ENCODE results near the gene OVOL2.

OVOL2 gene

GRCh38 chr20:18016772-18017171 is 40.9 kb downstream of the OVOL2 start:
- Mint-ChIP-seq H3K27ac (no peak overlapping the region), H3K4me1 (ENCODE audit: low read depth) (no peaks in the 10 kb centered on the region), H3K4me3 (no peak overlapping the region), H3K9me3 (no peaks in the 10 kb centered on the region), H3K27me3 (ENCODE audit: low read depth) (peaks cover 5% of the 10 kb centered on the region), H3K36me3 (ENCODE audit: low read depth) (no peaks in the 10 kb centered on the region)
- no peak for DNase-seq (ENCODE audit: low spot score)

- Mint-ChIP-seq H3K9me3 (no peaks in the 10 kb centered on the region), H3K36me3 (ENCODE audit: low read depth) (no peaks in the 10 kb centered on the region)
Measured at GRCh38 chr20:18014411-18014810, 43.3 kb downstream of the OVOL2 start.

GRCh38 chr20:18012901-18013300 is 44.8 kb downstream of the OVOL2 start:
- Mint-ChIP-seq H3K27me3 (ENCODE audit: low read depth) (no peaks in the 10 kb centered on the region), H3K9me3 (no peaks in the 10 kb centered on the region), H3K27ac (no peak overlapping the region), H3K36me3 (ENCODE audit: low read depth) (no peaks in the 10 kb centered on the region), H3K4me1 (ENCODE audit: low read depth) (no peaks in the 10 kb centered on the region), H3K4me3 (no peak overlapping the region)
- DNase-seq (ENCODE audit: low spot score), result no peak

More at GRCh38 chr20:18014411-18014810, 43.3 kb downstream of the OVOL2 start:
- peaks cover 5% of the 10 kb centered on the region for H3K27me3 Mint-ChIP-seq (ENCODE audit: low read depth)
- H3K4me3 Mint-ChIP-seq, result no peak overlapping the region
- no peak overlapping the region for H3K27ac Mint-ChIP-seq
- H3K4me1 Mint-ChIP-seq (ENCODE audit: low read depth), result no peaks in the 10 kb centered on the region
- DNase-seq (ENCODE audit: low spot score), result no peak

GRCh38 chr20:18011951-18012645 is 45.6 kb downstream of the OVOL2 start:
- H3K4me1 Mint-ChIP-seq (ENCODE audit: low read depth), result no peaks in the 10 kb centered on the region
- no peaks in the 10 kb centered on the region for H3K9me3 Mint-ChIP-seq
- no peak overlapping the region for H3K27ac Mint-ChIP-seq
- H3K27me3 Mint-ChIP-seq (ENCODE audit: low read depth), result no peaks in the 10 kb centered on the region
- no peaks in the 10 kb centered on the region for H3K36me3 Mint-ChIP-seq (ENCODE audit: low read depth)
- DNase-seq (ENCODE audit: low spot score), result no peak
- no peak overlapping the region for H3K4me3 Mint-ChIP-seq

- H3K36me3 Mint-ChIP-seq (ENCODE audit: low read depth), result no peaks in the 10 kb centered on the region
- H3K4me1 Mint-ChIP-seq (ENCODE audit: low read depth), result no peaks in the 10 kb centered on the region
- H3K27me3 Mint-ChIP-seq (ENCODE audit: low read depth), result no peaks in the 10 kb centered on the region
- DNase-seq (ENCODE audit: low spot score), result no peak
- H3K27ac Mint-ChIP-seq, result no peak overlapping the region
- no peaks in the 10 kb centered on the region for H3K9me3 Mint-ChIP-seq
- no peak overlapping the region for H3K4me3 Mint-ChIP-seq
Measured at GRCh38 chr20:18011482-18011881, 46.2 kb downstream of the OVOL2 start.

- DNase-seq (ENCODE audit: low spot score), result no peak
Measured at GRCh38 chr20:18009116-18009515, 48.6 kb downstream of the OVOL2 start.

GRCh38 chr20:18007534-18008292 is 50.0 kb downstream of the OVOL2 start:
- Mint-ChIP-seq H3K9me3 (no peaks in the 10 kb centered on the region), H3K27ac (no peak overlapping the region), H3K36me3 (ENCODE audit: low read depth) (no peaks in the 10 kb centered on the region), H3K4me3 (no peak overlapping the region), H3K27me3 (ENCODE audit: low read depth) (no peaks in the 10 kb centered on the region), H3K4me1 (ENCODE audit: low read depth) (no peaks in the 10 kb centered on the region)
- DNase-seq (ENCODE audit: low spot score), result no peak

More at GRCh38 chr20:18009116-18009515, 48.6 kb downstream of the OVOL2 start:
- Mint-ChIP-seq H3K4me1 (ENCODE audit: low read depth) (no peaks in the 10 kb centered on the region), H3K36me3 (ENCODE audit: low read depth) (no peaks in the 10 kb centered on the region), H3K9me3 (no peaks in the 10 kb centered on the region), H3K4me3 (no peak overlapping the region), H3K27ac (no peak overlapping the region), H3K27me3 (ENCODE audit: low read depth) (no peaks in the 10 kb centered on the region)

- Mint-ChIP-seq H3K4me1 (ENCODE audit: low read depth) (no peaks in the 10 kb centered on the region), H3K27ac (no peak overlapping the region), H3K36me3 (ENCODE audit: low read depth) (no peaks in the 10 kb centered on the region), H3K4me3 (no peak overlapping the region), H3K9me3 (no peaks in the 10 kb centered on the region), H3K27me3 (ENCODE audit: low read depth) (no peaks in the 10 kb centered on the region)
- DNase-seq (ENCODE audit: low spot score), result no peak
Measured at GRCh38 chr20:18006684-18007083, 51.0 kb downstream of the OVOL2 start.

- Mint-ChIP-seq H3K4me3 (no peak overlapping the region), H3K27ac (no peak overlapping the region), H3K9me3 (no peaks in the 10 kb centered on the region), H3K4me1 (ENCODE audit: low read depth) (no peaks in the 10 kb centered on the region), H3K27me3 (ENCODE audit: low read depth) (no peaks in the 10 kb centered on the region), H3K36me3 (ENCODE audit: low read depth) (no peaks in the 10 kb centered on the region)
- no peak for DNase-seq (ENCODE audit: low spot score)
Measured at GRCh38 chr20:18005990-18006364, 51.7 kb downstream of the OVOL2 start.

GRCh38 chr20:18005170-18005989 is 52.3 kb downstream of the OVOL2 start:
- H3K9me3 Mint-ChIP-seq, result no peaks in the 10 kb centered on the region
- no peak for DNase-seq (ENCODE audit: low spot score)
- no peak overlapping the region for H3K27ac Mint-ChIP-seq
- H3K27me3 Mint-ChIP-seq (ENCODE audit: low read depth), result no peaks in the 10 kb centered on the region
- H3K4me3 Mint-ChIP-seq, result no peak overlapping the region
- H3K36me3 Mint-ChIP-seq (ENCODE audit: low read depth), result no peaks in the 10 kb centered on the region
- no peaks in the 10 kb centered on the region for H3K4me1 Mint-ChIP-seq (ENCODE audit: low read depth)

- no peak for DNase-seq (ENCODE audit: low spot score)
- Mint-ChIP-seq H3K27ac (no peak overlapping the region), H3K4me3 (no peak overlapping the region), H3K36me3 (ENCODE audit: low read depth) (no peaks in the 10 kb centered on the region), H3K9me3 (no peaks in the 10 kb centered on the region), H3K4me1 (ENCODE audit: low read depth) (no peaks in the 10 kb centered on the region), H3K27me3 (ENCODE audit: low read depth) (peaks cover 2% of the 10 kb centered on the region)
Measured at GRCh38 chr20:18004384-18005031, 53.2 kb downstream of the OVOL2 start.

GRCh38 chr20:18003897-18004296 is 53.8 kb downstream of the OVOL2 start:
- no peaks in the 10 kb centered on the region for H3K36me3 Mint-ChIP-seq (ENCODE audit: low read depth)
- H3K4me1 Mint-ChIP-seq (ENCODE audit: low read depth), result no peaks in the 10 kb centered on the region
- no peak for DNase-seq (ENCODE audit: low spot score)
- H3K4me3 Mint-ChIP-seq, result no peak overlapping the region
- no peak overlapping the region for H3K27ac Mint-ChIP-seq
- no peaks in the 10 kb centered on the region for H3K9me3 Mint-ChIP-seq
- peaks cover 4% of the 10 kb centered on the region for H3K27me3 Mint-ChIP-seq (ENCODE audit: low read depth)

- H3K27me3 Mint-ChIP-seq (ENCODE audit: low read depth), result peaks cover 4% of the 10 kb centered on the region
- H3K9me3 Mint-ChIP-seq, result no peaks in the 10 kb centered on the region
- H3K27ac Mint-ChIP-seq, result no peak overlapping the region
- DNase-seq (ENCODE audit: low spot score), result no peak
- H3K36me3 Mint-ChIP-seq (ENCODE audit: low read depth), result no peaks in the 10 kb centered on the region
- H3K4me1 Mint-ChIP-seq (ENCODE audit: low read depth), result peaks cover 9% of the 10 kb centered on the region
- no peak overlapping the region for H3K4me3 Mint-ChIP-seq
Measured at GRCh38 chr20:18001131-18001921, 56.4 kb downstream of the OVOL2 start.
